GM19463 (cell line): ENCODE results near the gene TMC1.
A peak's percentile ranks its signal among the peaks of the same experiment; 100 is the strongest.
"Not testable (repeated sequence)": the region's sequence is repeated elsewhere in the genome, so short reads cannot be mapped to it uniquely, and the experiment has no call there.

ENCODE experiments used
- ATAC-seq: cut with Tn5 transposase; IDR thresholded peaks from one replicate; pipeline ENCODE4 v1.9.1; 2021; ENCODE audit warnings: mild to moderate bottlenecking, moderate library complexity; ENCODE audit not compliant: unreplicated experiment

TMC1 gene

GRCh38 chr9:72524820-72525540 lies 3.6 kb downstream of the TMC1 start:
- peak; percentile 37 for ATAC-seq

- ATAC-seq = peak; percentile 75
These were observed 5.7 kb downstream of the TMC1 start for GRCh38 chr9:72526901-72527800.

- ATAC-seq = no peak
These were observed 6.4 kb downstream of the TMC1 start for GRCh38 chr9:72527801-72528195.

- no peak for ATAC-seq
These were observed 8.1 kb downstream of the TMC1 start for GRCh38 chr9:72529531-72529930.

GRCh38 chr9:72533322-72533721 lies 11.9 kb downstream of the TMC1 start:
- ATAC-seq = no peak

GRCh38 chr9:72534931-72535330 lies 13.5 kb downstream of the TMC1 start:
- no peak for ATAC-seq

GRCh38 chr9:72537011-72537545 lies 15.7 kb downstream of the TMC1 start:
- no peak for ATAC-seq

- ATAC-seq = no peak
These were observed 16.3 kb downstream of the TMC1 start for GRCh38 chr9:72537671-72538070.

- no peak for ATAC-seq
These were observed 17.7 kb downstream of the TMC1 start for GRCh38 chr9:72538921-72539702.

- ATAC-seq = no peak
These were observed 18.5 kb downstream of the TMC1 start for GRCh38 chr9:72539824-72540347.

GRCh38 chr9:72540348-72540873 lies 19.0 kb downstream of the TMC1 start:
- no peak for ATAC-seq

- ATAC-seq = not testable (repeated sequence)
These were observed 21.1 kb downstream of the TMC1 start for GRCh38 chr9:72542537-72542833.

- no peak for ATAC-seq
These were observed 21.5 kb downstream of the TMC1 start for GRCh38 chr9:72542917-72543316.

- no peak for ATAC-seq
These were observed 29.9 kb downstream of the TMC1 start for GRCh38 chr9:72551306-72551705.

GRCh38 chr9:72552356-72552755 lies 30.9 kb downstream of the TMC1 start:
- no peak for ATAC-seq

- no peak for ATAC-seq
These were observed 32.8 kb downstream of the TMC1 start for GRCh38 chr9:72554221-72554641.

- peak; percentile 42 for ATAC-seq
These were observed 36.1 kb downstream of the TMC1 start for GRCh38 chr9:72557549-72557948.

GRCh38 chr9:72560086-72560485 lies 38.7 kb downstream of the TMC1 start:
- ATAC-seq = no peak

GRCh38 chr9:72563806-72564205 lies 42.4 kb downstream of the TMC1 start:
- no peak for ATAC-seq

GRCh38 chr9:72564479-72565281 lies 43.3 kb downstream of the TMC1 start:
- no peak for ATAC-seq
